GM18873 (cell line): ENCODE results near the gene TSKU.
"Not testable (repeated sequence)": the region's sequence is repeated elsewhere in the genome, so short reads cannot be mapped to it uniquely, and the experiment has no call there.

Experiments
- ATAC-seq: cut with Tn5 transposase; IDR thresholded peaks from one replicate; pipeline ENCODE4 v1.9.1; 2021; ENCODE audit warnings: mild to moderate bottlenecking, moderate library complexity, moderate number of reproducible peaks; ENCODE audit not compliant: unreplicated experiment, low FRiP score

The TSKU gene

DNA sequence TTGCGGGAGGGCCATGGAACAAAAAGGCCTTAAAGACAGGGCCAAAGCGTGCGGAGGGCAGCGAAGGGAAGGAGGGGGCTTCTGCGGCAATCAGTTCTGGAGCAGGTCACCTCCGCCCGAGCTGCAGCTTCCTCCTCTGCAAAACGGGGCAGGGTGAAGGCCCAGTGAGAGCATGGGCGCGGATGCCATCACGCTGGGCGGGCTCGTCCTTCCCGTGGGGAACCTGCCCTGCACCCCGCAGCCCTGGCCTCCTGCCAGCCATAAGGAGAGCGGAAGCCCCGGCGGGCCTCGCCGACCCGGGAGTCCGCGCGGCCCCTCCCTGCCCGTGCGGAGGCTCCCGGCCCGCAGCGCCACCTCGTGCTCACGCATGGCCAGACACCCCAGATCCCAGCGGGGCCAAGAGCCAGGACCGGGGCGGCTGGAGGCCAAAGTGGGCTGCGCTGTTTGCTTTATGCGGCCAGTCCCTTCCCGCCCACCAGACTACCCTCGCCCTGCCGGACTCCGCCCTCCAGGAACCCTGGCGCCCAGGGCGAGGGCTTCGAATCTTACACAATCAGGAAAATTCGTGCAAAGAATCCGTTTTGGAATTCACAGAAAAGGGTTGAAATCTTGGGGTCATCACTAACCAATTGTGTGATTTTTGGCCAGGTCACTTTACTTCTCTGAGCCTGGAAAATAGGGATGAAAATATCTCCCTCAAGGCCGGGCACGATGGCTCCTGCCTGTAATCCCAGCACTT is 16.1 kb downstream of the TSKU start:
- no peak for ATAC-seq

DNA sequence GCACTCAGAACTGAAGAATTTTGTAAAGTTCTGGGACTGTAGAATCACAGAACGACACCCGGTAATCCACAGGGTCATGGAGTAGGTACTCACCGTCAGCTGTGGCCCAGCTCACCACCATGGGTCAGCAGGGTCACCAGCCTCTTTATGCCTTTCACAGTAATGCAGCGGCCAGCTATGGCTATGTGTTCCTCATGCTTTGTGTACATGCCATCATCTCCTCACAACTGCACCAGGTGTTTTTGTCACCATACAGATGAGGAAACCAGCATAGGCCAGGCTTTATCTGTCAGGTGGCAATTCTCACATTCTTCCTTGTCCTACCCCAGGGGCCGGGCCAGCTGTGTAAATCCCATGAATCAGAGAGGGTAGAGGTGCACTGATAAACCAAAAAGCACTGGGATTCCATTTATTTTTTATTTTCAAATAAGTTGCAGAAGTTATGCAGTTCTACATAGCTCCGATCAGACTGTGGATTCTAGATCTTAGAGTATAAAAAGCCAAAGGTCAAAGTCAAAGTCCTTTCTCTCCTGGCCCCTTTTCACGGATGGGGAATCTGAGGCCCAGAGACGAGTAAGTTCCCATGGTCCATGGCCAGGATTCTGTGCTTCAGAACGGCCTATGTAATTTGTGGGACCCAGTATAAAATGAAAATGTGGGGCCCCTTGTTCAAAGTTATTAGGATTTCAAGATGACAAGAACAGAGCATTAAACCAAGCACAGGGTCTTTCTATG is 17.5 kb downstream of the TSKU start:
- no peak for ATAC-seq

- ATAC-seq = no peak
Observed at GRCh38 chr11:76801225-76801624, 18.1 kb downstream of the TSKU start.

DNA sequence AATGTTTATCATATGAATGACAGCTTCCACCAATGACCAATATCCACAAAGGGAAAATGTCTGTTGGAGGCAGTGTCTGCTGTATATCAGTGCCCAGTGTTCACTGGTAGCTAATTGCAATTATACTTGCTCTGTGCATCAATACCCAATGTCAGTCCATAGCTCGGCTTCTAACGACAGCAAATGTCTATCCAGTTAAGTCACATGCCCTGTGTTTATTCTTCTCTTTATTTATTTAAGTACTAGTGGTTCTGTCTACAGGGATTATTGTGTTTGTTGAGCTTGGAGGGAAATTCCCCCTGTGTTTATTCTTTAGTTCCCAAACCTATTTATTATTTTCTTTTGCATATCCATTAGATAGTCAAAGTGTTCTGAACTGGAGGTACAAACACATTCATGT is 18.6 kb downstream of the TSKU start:
- ATAC-seq = no peak

GRCh38 chr11:76802151-76802550 is 19.0 kb downstream of the TSKU start:
- no peak for ATAC-seq

- no peak for ATAC-seq
Observed at GRCh38 chr11:76802621-76803020, 19.5 kb downstream of the TSKU start.

DNA sequence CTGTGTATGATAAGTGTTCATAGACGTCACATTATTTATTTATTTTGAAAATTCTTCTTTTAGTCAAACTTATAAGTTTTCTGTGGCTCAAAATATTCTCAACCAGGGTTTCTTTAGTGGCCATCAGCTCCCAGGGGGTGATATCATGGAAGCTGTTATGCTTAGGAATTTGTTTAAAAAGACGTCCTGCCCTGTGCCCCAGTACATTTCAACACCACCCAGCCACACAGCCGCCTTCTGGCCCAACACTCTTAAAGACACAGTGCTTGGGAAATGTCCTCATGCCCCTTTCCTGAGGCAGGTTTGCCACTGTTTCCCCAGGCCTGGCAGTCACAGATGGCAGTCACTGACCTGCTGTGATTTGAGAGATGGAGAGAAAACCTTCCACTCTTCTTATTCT is 19.9 kb downstream of the TSKU start:
- ATAC-seq = no peak

GRCh38 chr11:76803811-76804600 is 20.9 kb downstream of the TSKU start:
- no peak for ATAC-seq

DNA sequence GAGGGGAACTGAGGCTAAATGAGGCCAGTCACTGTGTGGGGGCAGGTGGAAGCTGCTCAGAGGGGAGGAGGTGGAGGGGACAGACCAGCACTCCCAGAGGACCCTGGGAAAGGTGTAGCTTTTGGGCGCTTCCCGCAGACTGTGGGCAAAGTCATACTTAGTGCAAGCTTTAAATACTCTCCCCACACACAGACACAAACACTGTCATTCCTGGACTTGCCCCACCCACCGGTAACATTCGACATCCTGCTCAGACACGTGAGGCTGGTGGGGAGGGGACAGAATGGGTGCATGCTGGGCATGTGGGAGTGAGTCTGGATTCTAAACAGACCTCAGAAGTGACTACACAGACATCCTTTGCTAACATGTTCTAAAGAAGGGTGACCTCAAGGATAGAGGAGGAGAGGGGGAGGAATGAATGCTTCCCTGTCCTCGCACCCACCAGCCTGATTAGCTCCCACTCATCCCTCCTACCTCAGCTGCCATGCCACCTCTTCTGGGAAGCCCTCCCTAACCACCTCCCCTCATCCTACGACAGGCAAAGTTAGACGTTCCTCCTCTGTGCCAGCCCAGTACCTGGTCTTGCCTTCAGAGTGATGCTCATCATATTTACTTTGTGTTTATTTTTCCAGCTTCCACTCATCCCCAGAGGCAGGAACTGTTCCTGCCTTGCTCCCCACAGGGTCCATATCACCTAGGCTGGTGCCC is 22.2 kb downstream of the TSKU start:
- no peak for ATAC-seq

DNA sequence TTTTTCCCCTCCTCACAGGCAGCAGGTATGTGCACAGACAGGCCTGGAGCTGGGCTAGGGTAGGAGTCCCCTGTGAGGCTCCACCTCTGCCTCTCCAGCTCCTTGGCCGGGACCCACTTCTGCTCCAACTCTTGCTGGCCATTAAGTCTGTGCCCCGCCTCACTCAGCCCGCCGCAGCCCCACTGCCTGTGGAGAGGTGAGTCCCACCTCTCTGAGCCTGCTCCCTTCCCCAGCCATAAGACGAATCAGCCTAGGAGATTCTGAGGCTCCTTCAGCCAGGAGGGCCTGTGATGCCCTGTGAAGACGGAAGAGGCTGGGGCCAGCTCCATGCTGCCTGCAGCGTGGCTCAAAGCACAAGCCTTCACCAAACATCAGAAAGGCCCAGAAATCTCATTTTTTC is 23.0 kb downstream of the TSKU start:
- ATAC-seq = no peak

- no peak for ATAC-seq
Observed at GRCh38 chr11:76806608-76807205, 23.6 kb downstream of the TSKU start.

GRCh38 chr11:76807206-76807875 is 24.2 kb downstream of the TSKU start:
- ATAC-seq = no peak

- no peak for ATAC-seq
Observed at GRCh38 chr11:76808171-76808570, 25.0 kb downstream of the TSKU start.

DNA sequence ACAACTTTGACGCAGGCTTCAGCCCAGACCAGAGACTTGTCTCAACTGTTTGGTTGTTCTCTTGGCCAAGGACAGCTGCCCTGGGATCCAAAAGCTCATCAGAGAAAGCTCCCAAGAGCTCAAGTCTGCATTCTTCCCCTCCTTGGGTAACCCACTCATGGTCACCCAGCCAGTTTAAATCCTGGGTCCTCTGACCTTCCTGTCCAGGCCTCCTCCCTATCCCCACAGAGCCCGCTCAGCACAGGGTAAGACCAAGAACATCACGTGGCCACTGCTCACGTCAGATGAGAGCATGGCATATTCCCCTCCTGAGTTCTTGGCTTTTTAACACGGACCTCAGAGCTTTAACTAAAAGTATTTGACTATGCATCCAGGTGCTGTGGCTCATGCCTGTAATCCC is 25.8 kb downstream of the TSKU start:
- no peak for ATAC-seq

DNA sequence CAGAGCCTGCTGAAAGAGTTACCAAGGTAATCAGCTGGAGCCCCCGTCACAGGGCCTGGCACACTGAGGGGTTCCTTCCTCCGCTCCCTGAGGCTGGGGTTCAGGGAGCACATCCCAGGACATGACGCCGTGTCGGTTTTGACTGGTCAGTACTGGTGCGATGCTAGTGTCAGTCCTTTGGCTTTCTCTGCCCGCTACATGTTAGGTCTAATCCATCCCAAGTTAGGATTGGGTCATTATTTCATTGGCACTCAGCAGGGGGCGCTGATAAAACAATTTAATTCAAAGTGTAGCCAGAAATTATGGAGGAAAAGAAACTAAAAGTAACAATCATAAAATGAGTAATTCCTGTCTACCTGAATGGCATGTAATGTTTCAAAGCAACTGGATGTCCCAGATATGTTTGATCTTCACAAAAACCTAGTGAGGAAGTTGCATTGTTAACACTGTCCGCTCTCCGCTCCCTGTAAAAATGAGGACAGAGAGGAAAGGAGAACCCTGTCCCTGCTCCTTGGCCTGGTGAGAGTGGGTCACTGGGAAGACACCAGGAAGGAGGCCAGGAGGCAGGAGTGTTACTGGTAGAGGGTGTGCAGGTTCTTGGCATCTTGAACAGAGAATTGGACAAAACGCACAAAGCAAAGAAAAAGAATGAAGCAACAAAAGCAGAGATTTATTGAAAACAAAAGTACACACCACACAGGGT is 27.1 kb downstream of the TSKU start:
- ATAC-seq = no peak

- no peak for ATAC-seq
Observed at GRCh38 chr11:76811259-76811658, 28.1 kb downstream of the TSKU start.

- ATAC-seq = no peak
Observed at GRCh38 chr11:76814414-76814813, 31.3 kb downstream of the TSKU start.

DNA sequence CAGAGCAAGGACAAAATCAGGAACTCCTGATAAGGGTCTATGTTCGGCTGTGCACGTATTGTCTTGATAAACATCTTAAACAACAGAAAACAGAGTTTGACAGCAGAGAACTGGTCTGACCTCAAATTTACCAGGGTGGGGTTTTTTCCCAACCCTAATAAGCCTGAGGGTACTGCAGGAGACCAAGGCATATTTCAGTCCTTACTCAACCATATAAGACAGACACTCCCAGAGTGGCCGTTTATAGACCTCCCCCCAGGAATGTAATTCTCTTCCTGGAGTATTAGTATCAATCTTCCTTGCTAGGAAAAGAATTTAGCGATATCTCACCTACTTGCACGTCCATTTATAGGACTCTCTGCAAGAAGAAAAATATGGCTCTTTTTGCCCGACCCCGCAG is 32.5 kb downstream of the TSKU start:
- not testable (repeated sequence) for ATAC-seq

DNA sequence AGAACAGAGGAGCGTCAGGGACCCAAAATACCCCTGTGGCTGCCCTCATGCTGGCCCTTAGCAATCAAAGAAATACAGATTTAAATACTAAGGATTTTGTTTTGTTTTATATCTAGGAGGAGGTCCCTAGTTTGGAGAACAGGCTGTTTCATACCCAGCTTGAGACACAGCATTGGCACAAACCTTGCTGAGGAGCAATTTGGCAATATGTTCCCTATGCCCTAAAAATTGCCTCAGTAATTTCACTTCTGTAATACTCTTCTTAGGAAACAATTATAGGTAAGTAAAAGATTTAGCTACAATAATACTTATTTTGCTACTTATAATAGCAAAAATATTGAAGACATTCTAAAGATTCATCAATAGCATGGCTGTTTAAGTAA is 37.0 kb downstream of the TSKU start:
- ATAC-seq = no peak
